ENCODE data around the gene P2RX5.

- TF ChIP-seq TCF12 (IDR thresholded peaks at IDR 0.05; ENCODE audit: low read depth) (no peak), CREB1 (IDR thresholded peaks at IDR 0.05; ENCODE audit: low read depth) (no peak), YY1 (IDR thresholded peaks at IDR 0.05; ENCODE audit: low read depth) (no peak)
Measured at GRCh38 chr17:3732210-3732621, 36.3 kb upstream of the P2RX5 start.
